Medulla oblongata (tissue), 1 donor: ENCODE results near the gene KNCN.

Source experiments
- DNase-seq: peaks from one replicate; pipeline ENCODE4 v3.0.0-alpha.2; 2015; ENCODE audit errors: extremely low spot score

KNCN gene

GRCh38 chr1:46506470-46507219 lies 44.8 kb downstream of the KNCN start:
- no peak for DNase-seq

GRCh38 chr1:46503421-46503820 lies 48.0 kb downstream of the KNCN start:
- DNase-seq, result no peak

GRCh38 chr1:46501528-46501927 lies 49.9 kb downstream of the KNCN start:
- no peak for DNase-seq

GRCh38 chr1:46497665-46498064 lies 53.8 kb downstream of the KNCN start:
- no peak for DNase-seq

- DNase-seq, result no peak
Measured at GRCh38 chr1:46497020-46497419, 54.4 kb downstream of the KNCN start.

- DNase-seq, result no peak
Measured at GRCh38 chr1:46496505-46496904, 54.9 kb downstream of the KNCN start.

GRCh38 chr1:46495778-46496177 lies 55.7 kb downstream of the KNCN start:
- no peak for DNase-seq
